Stimulated activated CD8-positive, alpha-beta memory T cell treated with anti-CD3 and anti-CD28 coated beads, Interleukin-12 subunit alpha, Interleukin-12 subunit beta, amount 100 ng/mL, for 4 hours (primary cell): ENCODE results near the gene C10orf67.
"Not testable (repeated sequence)": the region's sequence is repeated elsewhere in the genome, so short reads cannot be mapped to it uniquely, and the experiment has no call there.

Experiments used
- DNase-seq: peaks from one replicate; pipeline ENCODE4 v3.0.0-alpha.2; 2020; ENCODE audit warnings: low read depth

C10orf67 gene

DNA sequence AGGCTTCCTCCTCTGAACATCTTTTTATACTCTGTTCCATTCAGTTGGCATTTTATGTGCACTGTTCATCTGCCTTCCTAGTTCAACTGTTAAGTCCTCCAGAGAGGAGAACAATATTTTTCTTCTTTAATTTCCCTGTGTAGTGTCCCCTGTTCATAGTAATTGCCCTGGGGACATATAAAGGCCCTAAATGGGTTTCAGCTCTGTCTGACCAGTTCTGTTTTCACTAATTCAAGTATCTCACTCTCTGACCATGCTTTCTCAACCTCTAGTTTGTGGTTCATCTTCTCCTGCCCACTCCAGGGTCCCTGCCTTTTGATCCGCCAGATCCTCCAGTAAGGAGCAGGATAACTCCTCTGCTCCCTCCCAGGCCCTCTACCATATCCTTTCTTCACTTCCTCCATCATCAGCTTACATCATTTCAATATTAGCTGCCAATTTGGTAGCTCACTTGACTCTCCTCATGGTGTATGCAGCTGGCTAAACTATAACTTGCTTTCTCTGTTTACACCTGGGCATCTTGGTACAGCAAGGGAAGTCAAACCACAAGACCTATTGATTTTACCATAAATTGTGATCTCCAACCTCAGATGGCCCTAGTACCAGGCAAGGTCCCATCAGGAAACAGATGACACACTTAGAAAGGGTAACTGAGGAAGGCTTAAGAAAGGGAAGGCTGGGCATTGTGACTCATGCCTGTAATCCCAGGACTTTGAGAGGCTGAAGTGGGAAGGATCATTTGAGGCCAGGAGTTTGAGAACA lies 17.7 kb upstream of the C10orf67 start:
- no peak for DNase-seq

DNA sequence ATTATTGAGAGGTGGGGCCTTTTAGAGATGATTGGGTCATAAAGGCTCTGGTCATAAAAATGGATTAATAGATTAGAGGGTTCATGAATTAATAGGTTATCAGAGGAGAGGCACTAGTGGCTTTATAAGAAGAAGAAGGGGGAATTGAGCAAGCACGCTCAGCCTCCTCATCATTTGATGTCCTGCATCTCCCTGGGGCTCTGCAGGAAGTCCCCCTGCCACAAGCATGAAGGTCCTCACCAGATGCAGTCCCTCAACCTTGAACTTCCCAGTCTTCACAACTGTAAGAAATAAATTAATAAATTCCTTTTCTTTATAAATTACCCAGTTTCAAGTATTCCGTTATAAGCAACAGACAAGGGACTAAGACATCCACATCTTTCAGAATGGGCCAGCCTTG lies 17.1 kb upstream of the C10orf67 start:
- DNase-seq: no peak

DNA sequence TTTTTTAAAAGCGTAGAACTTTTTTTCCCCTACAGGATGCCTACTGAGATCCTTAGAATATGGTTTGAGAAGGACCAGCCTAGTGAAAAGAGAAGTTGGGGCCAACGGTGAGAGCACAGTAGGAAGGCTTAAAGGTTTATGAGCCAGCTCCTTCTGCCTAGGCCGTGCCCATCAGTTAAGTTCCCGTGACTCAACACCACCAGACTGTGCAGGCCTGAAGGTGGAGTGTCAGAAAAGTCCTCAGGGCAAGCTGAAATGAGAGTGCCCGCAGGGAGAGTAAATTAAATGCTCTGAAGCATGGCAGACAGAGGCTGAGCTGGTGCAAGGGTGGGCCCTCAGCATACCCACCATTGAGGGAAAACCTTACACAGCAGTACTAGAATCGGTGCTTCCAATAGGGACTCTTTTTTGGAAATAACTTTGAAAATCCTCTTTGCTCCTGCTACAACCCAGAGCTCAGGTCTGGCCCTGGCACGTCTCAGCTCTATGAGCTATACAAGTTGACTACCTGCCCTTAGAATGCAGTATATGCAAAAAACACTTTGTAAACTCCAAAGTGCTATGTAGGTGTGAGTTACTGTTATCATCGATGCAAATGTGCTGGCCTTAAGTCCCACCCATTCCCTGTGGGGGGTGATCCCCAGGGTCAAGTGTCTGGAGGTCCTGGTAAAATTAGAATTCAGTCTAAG lies 15.2 kb upstream of the C10orf67 start:
- no peak for DNase-seq

DNA sequence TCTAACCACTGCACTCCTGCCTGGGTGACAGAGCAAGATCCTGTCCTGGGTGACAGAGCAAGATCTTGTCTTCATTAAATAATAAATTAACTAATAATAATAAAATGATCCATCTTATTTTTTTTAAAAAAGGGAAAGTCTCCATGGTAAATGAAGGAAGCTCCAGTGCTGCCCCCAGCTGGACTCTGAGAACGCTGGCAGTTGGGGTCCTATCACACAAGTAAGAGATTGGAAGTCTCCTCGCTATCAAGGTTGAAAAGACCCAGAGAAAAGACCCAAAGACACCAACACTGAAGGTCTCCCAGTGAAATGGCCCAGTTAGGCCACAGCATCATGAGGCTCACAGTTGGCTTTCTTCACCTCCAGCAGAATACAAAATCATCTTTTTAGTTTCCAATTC lies 13.8 kb upstream of the C10orf67 start:
- DNase-seq: no peak

DNA sequence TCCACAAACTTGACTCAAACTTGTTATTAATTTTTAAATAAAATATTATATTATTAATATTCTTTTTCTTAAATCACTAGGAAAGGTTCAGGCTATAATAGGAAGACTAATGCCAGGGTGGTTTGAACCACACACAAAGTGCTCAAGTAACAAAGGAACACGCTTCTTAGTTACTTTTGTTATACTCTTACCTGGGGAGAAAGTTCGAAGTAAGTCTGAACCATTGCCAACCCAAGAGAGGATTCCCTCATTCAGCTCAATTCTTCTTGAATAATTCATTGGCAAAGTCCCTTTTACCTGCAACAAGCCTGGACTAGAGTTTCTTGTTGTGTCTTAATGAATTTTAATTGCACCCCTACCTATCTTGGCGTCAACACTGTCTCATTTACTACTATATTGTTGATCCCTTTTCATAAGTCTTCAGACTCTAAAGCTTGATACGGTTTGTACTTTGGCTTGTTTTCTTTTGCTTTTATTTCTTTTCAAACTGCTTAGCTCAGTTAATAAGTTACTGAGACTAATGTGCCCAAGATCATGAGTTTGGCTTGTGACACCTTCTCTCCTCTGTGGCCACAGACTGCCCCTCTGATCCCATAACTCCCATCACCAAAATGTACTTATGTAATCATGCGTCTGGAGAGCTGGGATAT lies 10.2 kb upstream of the C10orf67 start:
- DNase-seq: no peak

DNA sequence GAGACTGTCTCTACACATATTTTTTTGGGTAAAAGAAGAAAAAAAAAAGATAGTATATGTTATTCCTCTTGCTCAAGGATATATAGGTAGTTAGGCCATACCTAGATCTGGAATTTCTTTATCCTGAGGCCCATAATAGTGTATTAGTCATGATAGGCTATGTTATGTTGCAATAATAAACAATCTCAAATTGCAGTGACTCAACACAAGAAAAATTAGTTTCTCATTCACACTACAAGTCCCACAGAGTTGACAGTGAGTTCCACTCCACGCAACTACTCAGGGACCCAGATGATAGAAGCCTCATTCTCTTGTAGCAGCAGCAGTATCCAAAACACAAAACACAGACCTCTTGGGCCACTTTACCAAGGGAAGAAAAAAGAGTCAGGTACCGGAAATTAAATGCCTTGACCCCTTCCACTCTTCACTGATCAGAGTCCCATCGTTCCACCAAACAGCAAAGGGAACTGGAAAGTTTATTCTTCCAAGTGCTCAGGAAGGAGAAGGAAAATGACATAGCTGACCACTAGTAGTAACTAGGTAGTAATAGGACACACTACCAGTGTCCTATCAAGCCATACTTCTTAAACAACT lies 7.4 kb upstream of the C10orf67 start:
- DNase-seq: no peak

DNA sequence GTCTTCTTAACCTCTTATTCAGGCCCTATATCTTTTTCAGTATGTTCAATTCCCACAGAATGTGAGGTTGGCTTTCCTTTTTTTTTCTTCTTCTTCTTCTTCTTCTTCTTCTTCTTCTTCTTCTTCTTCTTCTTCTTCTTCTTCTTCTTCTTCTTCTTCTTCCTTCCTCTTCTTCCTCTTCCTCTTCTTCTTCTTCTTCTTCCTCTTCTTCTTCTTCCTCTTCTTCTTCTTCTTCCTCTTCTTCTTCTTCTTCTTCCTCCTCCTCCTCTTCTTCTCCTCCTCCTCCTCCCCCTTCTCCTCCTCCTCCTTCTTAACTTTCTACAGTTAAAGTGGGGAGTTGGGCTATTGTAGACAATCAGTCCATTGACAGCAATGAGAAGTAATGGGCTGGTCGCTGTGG lies 6.1 kb upstream of the C10orf67 start:
- DNase-seq: not testable (repeated sequence)

DNA sequence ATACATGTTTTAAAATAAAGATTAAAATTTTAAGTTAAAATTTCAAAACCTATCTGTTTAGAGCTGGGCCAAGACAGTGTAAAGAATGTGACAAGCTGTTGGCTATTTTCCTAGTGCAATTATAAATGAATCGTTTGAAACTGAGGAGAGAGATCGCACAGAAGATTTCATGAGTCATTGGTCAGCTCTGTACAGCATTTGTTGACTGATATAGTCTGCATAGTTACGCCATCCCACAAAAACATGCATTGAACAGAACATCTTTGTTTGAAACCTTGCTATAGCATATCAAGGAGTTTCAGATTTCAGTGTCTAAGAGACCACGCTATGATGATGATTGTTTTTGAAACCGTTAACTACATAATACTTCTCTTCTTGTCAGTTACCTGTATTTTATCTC lies 1.3 kb upstream of the C10orf67 start:
- no peak for DNase-seq

DNA sequence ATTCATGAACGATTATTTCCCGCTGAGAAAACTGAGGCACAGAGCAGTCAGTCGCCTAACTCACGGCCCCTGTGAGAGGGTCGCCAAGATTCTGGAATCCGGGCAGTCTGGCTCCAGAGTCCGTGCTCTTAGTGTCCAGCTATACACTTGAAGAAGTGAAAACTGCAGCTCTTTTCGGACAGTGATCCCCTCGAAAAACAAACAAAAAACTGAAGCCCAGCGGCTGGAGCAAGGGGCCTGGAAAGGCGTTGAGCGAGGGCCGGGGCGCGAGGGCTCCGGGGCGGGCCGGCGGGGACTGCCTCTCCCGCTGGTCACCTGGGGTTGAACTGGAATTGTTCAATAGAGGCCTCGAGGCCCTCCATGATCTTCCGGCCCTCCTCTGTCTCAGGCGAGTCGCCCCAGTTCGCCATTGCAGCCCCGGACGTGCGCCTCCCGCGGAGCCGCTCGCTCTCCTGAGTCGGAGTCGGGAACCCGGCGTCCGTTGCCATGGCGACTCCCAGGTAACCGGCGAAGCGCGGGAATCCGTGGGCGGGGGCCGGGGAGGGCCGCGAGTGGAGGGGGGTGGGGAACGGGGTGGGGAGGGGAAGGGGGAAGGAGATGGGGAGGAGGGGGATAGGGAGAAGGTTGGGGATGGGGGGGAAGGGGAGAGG lies 881 bp downstream of the C10orf67 start:
- DNase-seq: peak; percentile 17

DNA sequence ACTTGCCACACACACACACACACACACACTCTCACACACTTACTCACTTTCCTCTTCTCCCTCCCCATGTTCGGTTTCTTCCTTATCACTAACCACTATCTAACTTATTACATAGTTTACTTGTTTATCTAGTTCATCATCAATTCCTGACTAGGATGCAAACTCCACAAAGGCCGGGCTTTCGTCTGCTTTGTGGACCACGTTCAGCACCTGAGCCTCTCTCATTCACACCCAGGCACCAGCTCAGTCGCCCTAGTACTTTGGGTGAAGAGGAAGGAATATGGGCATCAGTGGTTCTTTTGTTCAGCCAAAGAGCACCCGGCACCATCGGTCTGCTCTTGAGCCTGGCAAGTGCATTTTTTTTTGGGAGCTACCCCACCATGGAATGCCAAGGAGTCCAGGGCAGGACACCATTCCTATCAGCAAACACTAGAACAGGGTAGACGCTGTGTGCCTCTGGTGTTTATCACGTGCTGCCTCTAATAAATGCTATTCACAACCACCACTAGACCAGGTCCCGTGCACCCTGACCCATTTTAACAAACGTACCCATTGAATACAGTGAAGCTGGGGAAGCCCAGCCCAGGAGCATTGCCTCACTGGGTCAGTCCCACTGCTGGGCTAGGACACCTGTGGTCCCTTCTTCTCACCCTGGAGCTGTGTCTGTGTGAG lies 2.2 kb downstream of the C10orf67 start:
- no peak for DNase-seq

DNA sequence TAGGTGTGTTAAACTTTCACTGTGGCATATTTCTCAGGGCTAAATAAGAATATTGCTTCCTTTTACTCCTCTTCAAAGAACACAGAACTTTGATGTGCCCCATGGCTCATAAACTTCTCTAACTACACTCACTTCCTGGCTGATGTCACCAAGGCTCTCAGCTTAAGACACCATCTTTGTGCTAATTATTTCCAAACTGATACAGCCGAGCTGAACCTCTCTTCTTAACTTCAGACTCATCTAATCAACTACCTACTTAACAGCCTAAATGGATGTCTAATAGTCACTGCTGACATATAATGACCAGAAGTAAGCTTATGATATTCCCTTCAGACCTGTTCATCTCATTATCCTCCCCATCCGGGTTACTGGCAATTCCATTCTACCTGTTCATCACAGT lies 3.6 kb downstream of the C10orf67 start:
- DNase-seq: no peak

DNA sequence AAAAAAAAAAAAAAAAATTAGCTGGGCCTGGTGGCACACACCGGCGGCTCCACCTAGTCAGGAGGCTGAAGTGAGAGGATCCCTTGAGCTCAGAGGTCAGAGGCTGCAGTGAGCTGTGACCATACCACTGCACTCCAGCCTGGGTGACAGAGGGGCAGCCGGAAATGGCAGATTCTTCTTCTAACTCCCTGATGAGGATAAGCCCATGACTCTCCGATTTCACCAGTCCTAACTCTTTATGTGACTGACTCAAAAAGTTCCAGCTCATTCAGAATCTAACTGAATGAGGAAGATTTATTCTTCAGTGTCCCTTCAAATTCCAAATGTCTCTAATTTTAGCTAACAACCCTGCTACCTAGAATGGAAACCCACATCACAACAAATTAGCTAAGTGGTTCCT lies 4.2 kb downstream of the C10orf67 start:
- DNase-seq: no peak

DNA sequence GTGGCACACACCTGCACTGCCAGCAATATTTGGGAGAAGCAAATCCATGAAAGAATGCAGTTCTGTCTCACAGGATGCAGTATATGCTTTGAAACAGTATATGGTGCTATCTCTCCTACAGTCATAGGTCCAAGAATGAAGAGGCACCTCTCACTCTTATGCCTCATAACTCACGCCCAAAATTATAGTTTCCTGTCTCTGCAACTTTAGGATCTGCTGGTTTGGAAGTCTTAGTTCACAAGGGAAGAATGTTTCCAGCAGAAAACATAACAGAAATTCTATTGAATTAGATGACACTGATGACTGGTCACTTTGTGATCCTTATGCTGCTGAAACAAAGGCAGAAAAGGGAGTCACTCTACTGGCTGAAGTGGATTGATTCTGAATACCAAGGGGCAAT lies 5.7 kb downstream of the C10orf67 start:
- DNase-seq: no peak

DNA sequence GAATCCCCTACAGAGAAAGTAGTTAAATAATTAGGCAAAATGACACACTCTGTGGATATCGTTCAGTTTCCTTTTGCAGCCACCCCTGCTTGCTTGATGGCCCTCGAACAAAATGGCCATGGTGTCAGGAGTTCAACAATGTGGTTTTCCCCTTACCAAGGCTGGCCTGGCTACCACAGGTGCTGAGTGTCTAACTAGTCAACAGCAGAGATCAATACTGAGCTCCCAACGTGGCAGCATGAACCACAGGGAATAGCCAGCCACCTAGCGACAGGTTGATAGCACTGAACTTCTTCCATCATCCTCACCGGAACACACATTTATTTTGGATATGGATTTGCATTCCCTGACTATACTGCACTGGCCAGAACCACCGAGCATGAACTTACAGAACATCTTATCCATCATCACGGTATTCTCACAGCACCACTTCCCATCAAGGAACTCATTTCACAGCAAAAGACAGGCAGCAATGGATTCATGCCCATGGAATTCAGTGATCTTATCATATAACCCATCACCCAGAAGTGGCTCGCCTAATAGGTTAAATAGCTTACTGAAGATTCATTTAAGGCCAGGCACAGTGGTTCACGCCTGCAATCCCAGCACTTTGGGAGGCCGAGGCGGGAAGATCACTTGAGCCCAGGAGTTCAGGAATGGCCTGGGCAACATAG lies 6.3 kb downstream of the C10orf67 start:
- DNase-seq: no peak

DNA sequence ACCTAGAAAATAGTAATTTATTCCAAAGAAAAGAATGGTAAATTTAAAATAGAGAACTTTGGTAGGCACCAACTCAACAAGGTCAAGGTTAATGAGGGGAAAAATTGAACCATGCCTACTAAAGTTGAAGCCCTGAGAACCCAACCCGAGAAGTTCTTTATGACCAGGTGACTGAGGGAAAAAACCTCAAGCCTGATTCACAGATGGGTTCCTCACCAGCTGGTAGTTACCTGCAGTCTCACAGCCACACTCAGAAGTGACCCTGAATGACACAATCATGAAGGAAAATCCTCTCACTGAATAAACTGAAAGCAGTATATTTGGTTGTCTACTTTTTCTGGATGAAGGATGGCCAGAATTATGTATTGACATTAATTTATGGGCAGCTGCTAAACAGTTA lies 7.0 kb downstream of the C10orf67 start:
- DNase-seq: no peak

DNA sequence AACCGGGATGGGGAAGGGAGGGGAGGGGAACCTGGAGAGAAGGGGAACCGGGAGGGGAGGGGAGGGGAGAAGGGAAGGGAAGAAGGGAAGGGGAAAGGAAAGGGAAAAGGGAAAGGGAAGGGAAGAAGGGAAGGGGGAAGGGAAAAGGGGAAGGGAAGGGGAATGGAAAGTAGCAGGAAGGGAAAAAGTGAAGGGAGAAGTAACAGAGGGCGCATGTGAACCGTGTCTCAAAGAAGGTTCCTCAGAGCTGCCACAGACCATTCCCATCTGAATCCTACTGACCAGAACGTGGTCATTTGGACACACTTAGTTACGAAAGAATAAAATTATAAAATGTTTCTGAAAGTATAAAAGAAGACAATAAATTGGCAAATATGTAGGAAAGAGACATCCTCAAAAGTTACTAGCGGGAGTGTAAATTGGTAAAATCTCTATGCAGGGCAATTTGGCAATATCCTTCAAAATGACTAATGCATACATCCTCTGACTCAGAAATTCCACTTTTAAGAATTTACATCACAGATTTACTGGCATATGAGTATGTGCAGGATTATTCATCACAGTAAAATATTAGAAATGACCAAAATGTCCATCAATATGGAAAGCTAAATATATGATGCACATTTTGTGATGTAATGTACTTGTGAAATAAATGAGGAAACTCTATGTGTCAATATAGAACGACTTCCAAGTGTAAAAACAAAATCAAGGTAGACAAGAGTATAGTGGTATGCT lies 12.9 kb downstream of the C10orf67 start:
- DNase-seq: no peak

DNA sequence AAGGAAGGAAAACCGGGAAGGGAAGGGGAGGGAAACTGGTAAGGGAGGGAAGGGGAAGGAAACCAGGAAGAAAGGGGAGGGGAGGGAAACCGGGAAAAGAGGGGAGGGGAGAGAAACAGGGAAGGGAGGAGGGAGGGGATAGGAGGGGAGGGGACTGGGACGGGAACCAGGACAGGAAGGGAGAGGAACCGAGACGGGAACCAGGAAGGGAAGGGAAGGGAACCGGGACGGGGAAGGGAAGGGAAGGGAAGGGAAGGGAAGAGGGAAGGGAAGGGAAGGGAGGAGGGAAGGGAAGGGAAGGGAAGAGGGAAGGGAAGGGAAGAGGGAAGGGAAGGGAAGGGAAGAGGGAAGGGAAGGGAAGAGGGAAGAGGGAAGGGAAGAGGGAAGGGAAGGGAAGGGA lies 13.6 kb downstream of the C10orf67 start:
- no peak for DNase-seq

DNA sequence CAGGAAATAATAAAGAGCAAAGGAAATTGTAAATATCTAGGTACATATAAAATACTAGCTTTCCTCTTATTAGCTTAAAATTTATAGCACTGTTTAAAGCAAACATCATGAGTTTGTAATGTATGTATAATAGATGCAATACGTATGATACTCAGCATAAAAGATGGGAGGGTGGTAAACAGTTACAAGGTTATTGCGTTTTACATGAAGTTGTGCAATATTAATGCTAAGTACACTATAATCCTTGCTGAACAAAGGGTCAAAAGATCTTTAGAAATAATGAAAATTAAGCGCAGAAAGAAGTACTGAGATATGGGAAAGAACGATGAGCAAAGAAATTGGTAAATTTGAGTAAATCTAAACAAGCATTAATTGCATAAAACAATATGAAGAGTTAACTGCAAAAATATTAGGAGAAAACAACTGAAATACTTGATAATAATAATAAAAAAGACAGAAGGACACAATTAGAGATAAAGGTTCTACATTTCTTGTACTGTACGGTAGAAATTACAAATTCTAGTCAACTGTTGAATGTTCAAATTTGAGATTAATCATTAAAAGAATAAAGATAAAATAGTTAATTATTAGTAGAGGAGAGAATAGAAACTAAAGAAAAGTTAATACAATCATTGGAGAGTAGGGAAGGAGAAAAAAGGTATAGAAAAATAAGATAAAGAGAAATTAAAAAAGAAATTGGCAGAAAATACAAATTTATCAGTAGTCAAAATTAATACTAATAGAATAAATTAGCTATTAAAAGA lies 17.9 kb downstream of the C10orf67 start:
- DNase-seq: no peak

DNA sequence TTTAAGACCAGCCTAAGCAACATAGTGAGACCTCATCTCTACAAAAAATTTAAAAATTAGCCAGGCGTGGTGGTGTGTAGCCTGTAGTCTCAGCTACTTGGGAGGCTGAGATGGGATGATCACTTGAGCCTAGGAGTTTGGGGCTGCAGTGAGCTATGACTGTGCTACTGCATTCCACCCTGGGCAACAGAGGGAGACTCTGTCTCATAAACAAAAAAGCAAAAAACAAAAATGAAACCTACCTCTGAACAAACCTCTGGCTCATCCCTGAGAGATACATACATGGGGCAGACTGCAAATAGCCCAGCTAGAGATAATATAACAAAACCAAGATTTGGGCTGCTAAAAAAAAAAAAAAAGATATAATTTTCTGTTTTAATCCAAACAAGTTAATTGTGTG lies 19.5 kb downstream of the C10orf67 start:
- no peak for DNase-seq

DNA sequence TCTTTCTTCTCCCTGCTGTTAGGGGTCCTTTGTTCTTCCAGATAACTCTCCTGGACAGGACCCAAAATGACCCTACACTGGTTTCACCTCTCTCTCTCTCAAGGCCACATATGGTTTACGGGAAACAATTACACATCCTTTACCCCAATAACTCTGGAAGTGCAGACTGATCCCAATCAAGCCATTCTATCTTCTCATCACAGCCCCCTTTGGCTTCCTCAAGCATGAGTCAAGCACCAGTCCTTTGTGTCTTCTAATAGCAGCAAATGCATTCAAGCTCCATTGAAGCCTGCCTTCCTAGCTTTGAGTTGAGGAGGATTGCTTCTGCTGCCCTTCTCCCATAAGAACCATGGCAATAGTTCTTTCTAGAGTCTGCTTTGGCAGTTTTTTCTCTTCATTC lies 20.2 kb downstream of the C10orf67 start:
- no peak for DNase-seq
